ENCODE results near the gene BOD1L1. TPM values are rescaled to one million over a fixed set of nuclear protein-coding genes. Genes with fewer than 3 reads are reported as not detected.

The BOD1L1 gene
- total RNA-seq, 2 experiments from 2014 or later = 39.3 to 39.6 TPM

GRCh38 chr4:13647031-13647430, 19.5 kb upstream of the BOD1L1 start:
- Histone ChIP-seq H3K27me3 (ENCODE audit: control insufficient read depth in 1 of 2, insufficient read depth in 2 of 2, low read length in 2 of 2) (peaks cover 0 to 7% of the 10 kb centered on the region in 2 experiments), H3K4me3 (ENCODE audit: low read length) (no peak overlapping the region), H3K9me3 (ENCODE audit: control insufficient read depth in 1 of 2, insufficient read depth in 1 of 2, low read length in 2 of 2) (no peaks in the 10 kb centered on the region), H3K36me3 (ENCODE audit: insufficient read depth, low read length) (no peaks in the 10 kb centered on the region), H3K27ac (ENCODE audit: low read depth in 1 of 2, low read length in 2 of 2) (no peak overlapping the region), H3K4me1 (ENCODE audit: insufficient read depth, low read length) (peaks cover 4% of the 10 kb centered on the region)
- Mint-ChIP-seq H3K27ac (no peak overlapping the region), H3K4me1 (ENCODE audit: low read depth) (no peaks in the 10 kb centered on the region), H3K4me3 (no peak overlapping the region), H3K36me3 (ENCODE audit: low read depth) (no peaks in the 10 kb centered on the region), H3K9me3 (no peaks in the 10 kb centered on the region), H3K27me3 (peaks cover 50% of the 10 kb centered on the region)
- ATAC-seq (ENCODE audit: poor library complexity) = no peak
- ChIA-PET POLR2A (no interaction called here), CTCF (interaction anchor here (1.0 kb wide), 1 partner anchor 19 kb away, joined by 3 read pairs; no protein-coding TSS in a partner anchor)
- no peak for TF ChIP-seq CTCF (IDR thresholded peaks at IDR 0.05)
- no peak for DNase-seq
- intact Hi-C loops (cut with DNase I, micrococcal nuclease) = no loop called here

- Mint-ChIP-seq H3K4me3 (no peak overlapping the region), H3K27ac (no peak overlapping the region), H3K36me3 (ENCODE audit: low read depth) (no peaks in the 10 kb centered on the region), H3K9me3 (no peaks in the 10 kb centered on the region), H3K4me1 (ENCODE audit: low read depth) (no peaks in the 10 kb centered on the region), H3K27me3 (peaks cover 54% of the 10 kb centered on the region)
- POLR2A ChIA-PET = no interaction called here
- Histone ChIP-seq H3K27me3 (ENCODE audit: control insufficient read depth in 1 of 2, insufficient read depth in 2 of 2, low read length in 2 of 2) (peaks cover 5 to 13% of the 10 kb centered on the region in 2 experiments), H3K36me3 (ENCODE audit: insufficient read depth, low read length) (no peaks in the 10 kb centered on the region), H3K4me1 (ENCODE audit: insufficient read depth, low read length) (peaks cover 4% of the 10 kb centered on the region), H3K27ac (ENCODE audit: low read depth in 1 of 2, low read length in 2 of 2) (no peak overlapping the region), H3K4me3 (ENCODE audit: low read length) (no peak overlapping the region), H3K9me3 (ENCODE audit: control insufficient read depth in 1 of 2, insufficient read depth in 1 of 2, low read length in 2 of 2) (no peaks in the 10 kb centered on the region)
- TF ChIP-seq CTCF (IDR thresholded peaks at IDR 0.05) = no peak
- ATAC-seq (ENCODE audit: poor library complexity) (no peak), DNase-seq (no peak)
- CTCF ChIA-PET = interaction anchor here (1.9 kb wide), 1 partner anchor 9 kb away, joined by 8 read pairs; no protein-coding TSS in a partner anchor
- intact Hi-C loops (cut with DNase I, micrococcal nuclease) = no loop called here
Measured at GRCh38 chr4:13645075-13645474, 17.6 kb upstream of the BOD1L1 start.

GRCh38 chr4:13642170-13642950, 14.8 kb upstream of the BOD1L1 start:
- H3K9me3 Mint-ChIP-seq = no peaks in the 10 kb centered on the region

More at GRCh38 chr4:13642170-13642950, 14.8 kb upstream of the BOD1L1 start:
- intact Hi-C loops (cut with DNase I, micrococcal nuclease) = no loop called here
- H3K27me3 Mint-ChIP-seq = peaks cover 64% of the 10 kb centered on the region
- H3K36me3 Mint-ChIP-seq (ENCODE audit: low read depth) = no peaks in the 10 kb centered on the region
- H3K4me1 Mint-ChIP-seq (ENCODE audit: low read depth) = no peaks in the 10 kb centered on the region
- Histone ChIP-seq H3K9me3 (ENCODE audit: control insufficient read depth in 1 of 2, insufficient read depth in 1 of 2, low read length in 2 of 2) (no peaks in the 10 kb centered on the region), H3K36me3 (ENCODE audit: insufficient read depth, low read length) (no peaks in the 10 kb centered on the region), H3K27ac (ENCODE audit: low read depth in 1 of 2, low read length in 2 of 2) (no peak overlapping the region), H3K4me3 (ENCODE audit: low read length) (no peak overlapping the region), H3K27me3 (ENCODE audit: control insufficient read depth in 1 of 2, insufficient read depth in 2 of 2, low read length in 2 of 2) (peaks cover 5 to 17% of the 10 kb centered on the region in 2 experiments), H3K4me1 (ENCODE audit: insufficient read depth, low read length) (peaks cover 4% of the 10 kb centered on the region)
- no peak for TF ChIP-seq CTCF (IDR thresholded peaks at IDR 0.05)
- POLR2A ChIA-PET = interaction anchor here (1.0 kb wide), 1 partner anchor 14 kb away, joined by 3 read pairs; no protein-coding TSS in a partner anchor
- no peak for ATAC-seq (ENCODE audit: poor library complexity)
- CTCF ChIA-PET = interaction anchor here (0.5 to 3.0 kb wide), 3 partner anchors 12 to 1829 kb away, joined by 3 to 11 read pairs (median 3); no protein-coding TSS in a partner anchor
- H3K27ac Mint-ChIP-seq = no peak overlapping the region
- DNase-seq = no peak
- no peak overlapping the region for H3K4me3 Mint-ChIP-seq
